ENCODE data around the gene PCDHB14. TPM values are rescaled to one million over a fixed set of nuclear protein-coding genes. Genes with fewer than 3 reads are reported as not detected.

PCDHB14 gene
- total RNA-seq, 1 donor from 2014 or later: 0.23 TPM

DNA sequence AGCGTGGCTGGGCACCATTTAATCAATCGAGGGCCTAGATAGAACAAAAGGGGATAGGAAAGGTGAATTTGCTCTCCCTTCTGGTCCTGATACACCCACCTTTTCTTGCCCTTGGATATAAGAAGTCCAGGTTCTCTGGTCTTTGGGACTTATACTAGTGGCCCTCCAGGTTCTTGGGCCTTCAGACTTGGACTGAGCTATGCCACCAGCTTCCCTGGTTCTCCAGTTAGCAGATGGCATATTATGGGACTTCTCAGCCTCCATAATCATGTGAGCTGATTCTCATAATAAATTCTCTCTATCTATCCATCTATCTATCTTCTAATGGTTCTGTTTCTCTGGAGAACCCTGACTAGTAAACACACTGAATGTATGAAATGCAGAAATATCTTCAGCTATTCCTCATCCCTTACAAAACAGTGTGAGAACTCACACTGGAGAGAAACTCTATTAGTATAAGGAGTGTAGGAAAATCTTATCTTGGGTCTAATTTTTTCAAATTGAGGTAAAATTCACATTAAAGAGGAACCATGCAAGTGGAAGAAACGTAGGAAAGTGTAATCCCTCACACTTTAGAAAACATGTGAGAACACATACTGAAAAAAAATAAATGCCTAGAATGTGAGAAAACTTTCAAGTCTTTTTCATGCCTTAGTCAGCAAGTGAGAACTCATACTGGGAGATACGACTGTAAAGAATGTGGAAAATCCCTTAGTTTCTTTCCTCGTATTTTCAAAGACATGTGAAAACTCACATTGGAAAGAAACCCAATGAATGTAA, 37.5 kb downstream of the PCDHB14 start:
- no peak for DNase-seq (ENCODE audit: low read depth)
- TF ChIP-seq, protein P1, sequence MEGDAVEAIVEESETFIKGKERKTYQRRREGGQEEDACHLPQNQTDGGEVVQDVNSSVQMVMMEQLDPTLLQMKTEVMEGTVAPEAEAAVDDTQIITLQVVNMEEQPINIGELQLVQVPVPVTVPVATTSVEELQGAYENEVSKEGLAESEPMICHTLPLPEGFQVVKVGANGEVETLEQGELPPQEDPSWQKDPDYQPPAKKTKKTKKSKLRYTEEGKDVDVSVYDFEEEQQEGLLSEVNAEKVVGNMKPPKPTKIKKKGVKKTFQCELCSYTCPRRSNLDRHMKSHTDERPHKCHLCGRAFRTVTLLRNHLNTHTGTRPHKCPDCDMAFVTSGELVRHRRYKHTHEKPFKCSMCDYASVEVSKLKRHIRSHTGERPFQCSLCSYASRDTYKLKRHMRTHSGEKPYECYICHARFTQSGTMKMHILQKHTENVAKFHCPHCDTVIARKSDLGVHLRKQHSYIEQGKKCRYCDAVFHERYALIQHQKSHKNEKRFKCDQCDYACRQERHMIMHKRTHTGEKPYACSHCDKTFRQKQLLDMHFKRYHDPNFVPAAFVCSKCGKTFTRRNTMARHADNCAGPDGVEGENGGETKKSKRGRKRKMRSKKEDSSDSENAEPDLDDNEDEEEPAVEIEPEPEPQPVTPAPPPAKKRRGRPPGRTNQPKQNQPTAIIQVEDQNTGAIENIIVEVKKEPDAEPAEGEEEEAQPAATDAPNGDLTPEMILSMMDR (conservative IDR thresholded peaks at IDR 0.05; ENCODE audit: low read depth, low read length): no peak
- H3K4me3 ChIP-seq (ENCODE audit: low read depth, low read length): no peak overlapping the region

DNA sequence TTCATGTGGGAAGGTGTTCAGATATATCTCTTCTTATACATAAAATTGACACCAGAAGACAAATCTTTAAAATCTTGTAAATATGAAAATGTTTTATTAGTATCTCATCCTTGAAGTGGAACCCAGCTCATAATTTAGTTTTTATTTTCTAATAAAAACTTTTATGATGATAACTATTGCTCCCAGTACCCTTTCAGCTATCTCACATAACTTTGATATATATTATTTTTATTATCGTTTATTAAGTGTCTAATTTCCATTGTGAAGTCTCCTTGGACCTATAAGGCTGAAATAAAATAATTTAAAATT, 38.0 kb downstream of the PCDHB14 start:
- no peak overlapping the region for H3K4me3 ChIP-seq (ENCODE audit: low read depth, low read length)
- no peak for DNase-seq (ENCODE audit: low read depth)
- TF ChIP-seq, protein P1 (conservative IDR thresholded peaks at IDR 0.05; ENCODE audit: low read depth, low read length): no peak

DNA sequence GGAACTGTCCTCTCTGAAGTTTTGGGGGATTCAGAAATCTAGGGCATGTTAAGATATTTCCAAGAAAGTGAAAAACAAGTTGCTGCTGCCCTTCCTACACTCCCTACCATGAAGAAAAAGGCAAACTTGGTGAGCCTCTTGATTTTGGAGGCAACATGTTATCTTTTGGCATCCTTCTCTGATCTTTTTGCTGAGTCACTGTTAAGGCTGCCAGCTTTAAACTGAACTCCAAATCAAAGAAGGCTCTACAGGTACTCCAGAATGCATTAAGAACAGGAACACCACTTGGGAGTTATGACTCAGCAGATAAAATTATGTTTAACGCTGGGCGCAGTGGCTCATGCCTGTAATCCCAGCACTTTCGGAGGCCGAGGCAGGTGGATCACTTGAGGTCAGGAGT, 46.1 kb downstream of the PCDHB14 start:
- H3K4me3 ChIP-seq (ENCODE audit: low read depth, low read length): no peak overlapping the region
- TF ChIP-seq, protein P1 (conservative IDR thresholded peaks at IDR 0.05; ENCODE audit: low read depth, low read length): no peak
- DNase-seq (ENCODE audit: low read depth): no peak

DNA sequence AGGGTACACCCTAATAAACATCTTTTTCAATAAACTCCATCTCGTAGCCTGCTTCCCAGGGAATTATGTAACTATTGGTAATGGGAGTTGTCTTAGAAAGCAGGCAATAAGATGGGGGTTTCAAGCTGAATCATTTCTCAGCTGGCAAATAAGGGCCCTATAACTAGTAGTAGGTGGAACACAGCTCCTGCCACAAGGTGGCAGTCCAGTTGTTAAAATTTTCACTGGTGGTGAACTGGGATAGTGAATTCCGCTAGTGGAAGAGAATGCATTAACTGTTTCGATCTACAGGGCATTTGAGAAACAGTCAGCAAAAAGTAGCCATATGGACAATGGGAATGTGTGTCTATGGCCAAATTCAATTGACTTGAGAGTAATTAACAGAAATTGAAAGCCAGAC, 49.8 kb downstream of the PCDHB14 start:
- H3K4me3 ChIP-seq (ENCODE audit: low read depth, low read length): no peak overlapping the region
- TF ChIP-seq, protein P1 (conservative IDR thresholded peaks at IDR 0.05; ENCODE audit: low read depth, low read length): no peak
- DNase-seq (ENCODE audit: low read depth): no peak

Other genes with a start within 250 kb of the PCDHB14 start
- not detected in 2 replicates for gene PCDHB1, start 172.0 kb upstream of the PCDHB14 start, total RNA-seq
- gene PCDHB2, start 128.7 kb upstream of the PCDHB14 start, total RNA-seq: under 0.01 and 0.17 TPM in 2 replicates
- 0.22 and 0.23 TPM in 2 replicates for gene PCDHB3, start 122.9 kb upstream of the PCDHB14 start, total RNA-seq
- gene PCDHB4, start 101.5 kb upstream of the PCDHB14 start, total RNA-seq: not detected in 2 replicates
- gene PCDHB5, start 88.1 kb upstream of the PCDHB14 start, total RNA-seq: 0.22 and 0.63 TPM in 2 replicates
- gene PCDHB6, start 73.3 kb upstream of the PCDHB14 start, total RNA-seq: not detected in 2 replicates
- not detected in 2 replicates for gene PCDHB7, start 50.7 kb upstream of the PCDHB14 start, total RNA-seq
- not detected in 2 replicates for gene PCDHB8, start 45.6 kb upstream of the PCDHB14 start, total RNA-seq
- gene PCDHB16, start 41.0 kb upstream of the PCDHB14 start, total RNA-seq: under 0.01 and 0.07 TPM in 2 replicates
- gene PCDHB9, start 36.2 kb upstream of the PCDHB14 start, total RNA-seq: not detected in 2 replicates
- gene PCDHB10, start 31.0 kb upstream of the PCDHB14 start, total RNA-seq: under 0.01 TPM in 1 of 2 replicates, not detected in the other
- gene PCDHB11, start 23.7 kb upstream of the PCDHB14 start, total RNA-seq: 0.06 and 0.07 TPM in 2 replicates
- gene PCDHB12, start 14.6 kb upstream of the PCDHB14 start, total RNA-seq: not detected in 2 replicates
- gene PCDHB13, start 9.4 kb upstream of the PCDHB14 start, total RNA-seq: 0.23 and 0.29 TPM in 2 replicates
- 0.07 and 0.29 TPM in 2 replicates for gene PCDHB15, start 22.1 kb downstream of the PCDHB14 start, total RNA-seq
- 0.29 TPM in 1 of 2 replicates, not detected in the other for gene SLC25A2, start 80.7 kb downstream of the PCDHB14 start, total RNA-seq
- gene TAF7, start 97.4 kb downstream of the PCDHB14 start, total RNA-seq: 40.6 and 41.0 TPM in 2 replicates
- 0.29 and 0.75 TPM in 2 replicates for gene PCDHGA1, start 107.2 kb downstream of the PCDHB14 start, total RNA-seq
- 0.23 and 0.72 TPM in 2 replicates for gene PCDHGA2, start 115.4 kb downstream of the PCDHB14 start, total RNA-seq
- gene PCDHGA3, start 120.5 kb downstream of the PCDHB14 start, total RNA-seq: 0.36 and 0.52 TPM in 2 replicates
- 0.12 and 0.29 TPM in 2 replicates for gene PCDHGB1, start 126.8 kb downstream of the PCDHB14 start, total RNA-seq
- 0.22 and 0.92 TPM in 2 replicates for gene PCDHGA4, start 131.7 kb downstream of the PCDHB14 start, total RNA-seq
- gene PCDHGB2, start 136.7 kb downstream of the PCDHB14 start, total RNA-seq: 0.43 and 0.98 TPM in 2 replicates
- 0.14 and 0.63 TPM in 2 replicates for gene PCDHGA5, start 140.8 kb downstream of the PCDHB14 start, total RNA-seq
- 0.14 and 1.1 TPM in 2 replicates for gene PCDHGB3, start 146.9 kb downstream of the PCDHB14 start, total RNA-seq
- gene PCDHGA6, start 150.5 kb downstream of the PCDHB14 start, total RNA-seq: 0.35 and 0.36 TPM in 2 replicates
- 0.23 and 0.29 TPM in 2 replicates for gene PCDHGA7, start 159.4 kb downstream of the PCDHB14 start, total RNA-seq
- 1.7 and 4.7 TPM in 2 replicates for gene PCDHGB4, start 164.4 kb downstream of the PCDHB14 start, total RNA-seq
- gene PCDHGA8, start 169.3 kb downstream of the PCDHB14 start, total RNA-seq: 0.14 and 1.0 TPM in 2 replicates
- 4.0 and 6.5 TPM in 2 replicates for gene PCDHGB5, start 174.6 kb downstream of the PCDHB14 start, total RNA-seq
- 1.1 and 1.9 TPM in 2 replicates for gene PCDHGA9, start 179.4 kb downstream of the PCDHB14 start, total RNA-seq
- gene PCDHGB6, start 184.7 kb downstream of the PCDHB14 start, total RNA-seq: 1.4 and 3.4 TPM in 2 replicates
- gene PCDHGA10, start 189.6 kb downstream of the PCDHB14 start, total RNA-seq: 0.58 and 1.9 TPM in 2 replicates
- 0.65 and 2.8 TPM in 2 replicates for gene PCDHGB7, start 194.3 kb downstream of the PCDHB14 start, total RNA-seq
- 2.6 and 2.7 TPM in 2 replicates for gene PCDHGA11, start 197.7 kb downstream of the PCDHB14 start, total RNA-seq
- gene PCDHGA12, start 207.2 kb downstream of the PCDHB14 start, total RNA-seq: 1.8 and 1.9 TPM in 2 replicates